GM12878 (cell line): Measurements from ENCODE around the gene ALX4. TPM values are rescaled to one million over a fixed set of nuclear protein-coding genes. Genes with fewer than 3 reads are reported as not detected.

Experiments
- ATAC-seq: fragments of 200-7000 bp; cut with Tn5 transposase; 3 replicates; pipeline ENCODE4 v1.9.1; 2020; ENCODE audit warnings: mild to moderate bottlenecking, moderate library complexity
- BruUV-seq: library from RNA; stranded (reverse); fragments of 400-500 nt; replicated peaks from 2 replicates; lab custom pipeline; 2021; lab: Mats Ljungman, UMichigan
- CTCF ChIA-PET: fragments of 300-600 bp; sonication (Branson Sonifier 250); formaldehyde crosslinking; extraction: SDS; loops from one replicate; lab custom pipeline; 2021; ENCODE audit warnings: inconsistent platforms; lab: Yijun Ruan, JAX
- POLR2A ChIA-PET: fragments of 350-600 bp; formaldehyde crosslinking; extraction: SDS; loops from one replicate; lab custom pipeline; 2021; ENCODE audit warnings: inconsistent platforms; lab: Charles Lee
- RAD21 ChIA-PET: fragments of 300-600 bp; sonication (Branson Sonifier 250); formaldehyde crosslinking; loops from one replicate; lab custom pipeline; 2023; ENCODE audit warnings: antibody characterized with exemption; ENCODE audit not compliant: unreplicated experiment; lab: Charles Lee
- SMC1A ChIA-PET: fragments of 300-600 bp; sonication (Branson Sonifier 250); formaldehyde crosslinking; loops from one replicate; lab custom pipeline; 2023; ENCODE audit not compliant: unreplicated experiment, uncharacterized antibody; lab: Charles Lee
- DNase-seq: peaks from one replicate; pipeline ENCODE4 v3.0.0-alpha.2; 2011; ENCODE audit warnings: low read depth, low spot score
- FAIRE-seq: peaks from 3 replicates; lab custom pipeline; 2011; peaks lifted over from hg19 to GRCh38; lab: Jason Lieb, UNC
- H2AFZ ChIP-seq: 2 replicates; pipeline ENCODE4 v1.6.0; 2011; ENCODE audit warnings: low read depth, low read length, control low read depth; ENCODE audit not compliant: control insufficient read depth
- H3K27ac ChIP-seq: 2 replicates; pipeline ENCODE4 v1.5.1; 2011; ENCODE audit warnings: control low read depth; ENCODE audit not compliant: control insufficient read depth, insufficient read depth
- H3K27me3 ChIP-seq, 2 experiments: replicated peaks in 1 of 2; 2 replicates each; pipeline versions ENCODE4 v1.6.0 to v1.6.1; 2011; ENCODE audit warnings: low read length in 1 of 2; ENCODE audit not compliant: control insufficient read depth in 2 of 2, insufficient read depth in 2 of 2
- H3K36me3 ChIP-seq, 2 experiments: 2 replicates each; pipeline ENCODE4 v1.5.1; 2011; ENCODE audit warnings: low read length in 1 of 2; ENCODE audit not compliant: control insufficient read depth in 2 of 2, insufficient read depth in 2 of 2
- H3K4me1 ChIP-seq: 2 replicates; pipeline ENCODE4 v1.6.1; 2011; ENCODE audit warnings: mild to moderate bottlenecking, low read length, moderate library complexity, mixed read lengths; ENCODE audit not compliant: control insufficient read depth, insufficient read depth
- H3K4me2 ChIP-seq: 2 replicates; pipeline ENCODE4 v1.6.0; 2011; ENCODE audit warnings: control low read depth; ENCODE audit not compliant: control insufficient read depth, insufficient read depth
- H3K4me3 ChIP-seq: fragments of 200-600 bp; sonication (generic); 2 replicates; pipeline ENCODE4 v1.5.1; 2016
- H3K79me2 ChIP-seq: 2 replicates; pipeline ENCODE4 v1.6.0; 2011; ENCODE audit warnings: low read length; ENCODE audit not compliant: control insufficient read depth, insufficient read depth
- H3K9ac ChIP-seq: 2 replicates; pipeline ENCODE4 v1.8.0; 2011; ENCODE audit warnings: low read length, control low read depth, mixed read lengths; ENCODE audit not compliant: control insufficient read depth, insufficient read depth
- H3K9me3 ChIP-seq: replicated peaks from 3 replicates; pipeline ENCODE4 v1.5.1; 2011; ENCODE audit warnings: mild to moderate bottlenecking, low read length; ENCODE audit not compliant: control insufficient read depth, insufficient read depth
- H4K20me1 ChIP-seq: 2 replicates; pipeline ENCODE4 v1.6.0; 2011; ENCODE audit not compliant: control insufficient read depth, insufficient read depth
- BCL3 ChIP-seq: IDR thresholded peaks from 2 replicates; pipeline ENCODE4 v1.6.1; 2011; ENCODE audit warnings: borderline replicate concordance, low read depth, mild to moderate bottlenecking, moderate library complexity, low read length; ENCODE audit not compliant: insufficient read depth, poor library complexity, severe bottlenecking
- CREM ChIP-seq: IDR thresholded peaks from 2 replicates; pipeline ENCODE4 v1.6.1; 2014; ENCODE audit warnings: antibody characterized with exemption, low read depth
- EED ChIP-seq: sonication (generic); IDR thresholded peaks from 2 replicates; pipeline ENCODE4 v1.6.1; 2016; ENCODE audit warnings: antibody characterized with exemption, low read depth
- ESRRA ChIP-seq: IDR thresholded peaks from 2 replicates; pipeline ENCODE4 v1.6.1; 2012; ENCODE audit warnings: mild to moderate bottlenecking, low read length, improper control_type of control experiment
- HDAC2 ChIP-seq: fragments of 200-600 bp; sonication (generic); IDR thresholded peaks from 2 replicates; pipeline ENCODE4 v1.6.1; 2017
- IRF3 ChIP-seq: fragments of 450-650 bp; IDR thresholded peaks from 2 replicates; pipeline ENCODE4 v1.6.1; 2014; ENCODE audit warnings: mild to moderate bottlenecking
- SIN3A ChIP-seq: IDR thresholded peaks from 2 replicates; pipeline ENCODE4 v1.6.1; 2012; ENCODE audit warnings: low read depth, low read length, improper control_type of control experiment
- SREBF2 ChIP-seq: IDR thresholded peaks from 2 replicates; pipeline ENCODE4 v1.6.1; 2012; ENCODE audit warnings: mild to moderate bottlenecking, low read length
- TAF1 ChIP-seq: IDR thresholded peaks from 2 replicates; pipeline ENCODE4 v1.6.1; 2011; ENCODE audit warnings: mild to moderate bottlenecking, low read depth, low read length, borderline replicate concordance
- TCF7 ChIP-seq: IDR thresholded peaks from 2 replicates; pipeline ENCODE4 v1.6.1; 2014; ENCODE audit warnings: antibody characterized with exemption, borderline replicate concordance
- YY1 ChIP-seq: IDR thresholded peaks from 2 replicates; pipeline ENCODE4 v1.6.1; 2011; ENCODE audit warnings: low read depth, mild to moderate bottlenecking, low read length
- WGBS: methylation state at CpG from one replicate; pipeline ENCODE4 v1.1.6; 2016; ENCODE audit warnings: low lambda C conversion rate; ENCODE audit not compliant: insufficient replicate concordance, insufficient coverage; ENCODE audit errors: missing lambda C conversion rate; 5-methylcytosine and 5-hydroxymethylcytosine counted together
- in situ Hi-C: fragments of 300-500 bp; cut with MboI; formaldehyde crosslinking; loops from 9 replicates; pipeline ENCODE4 v1.14.3; 2018; ENCODE audit warnings: mixed read lengths
- intact Hi-C: fragments of 100-400 bp; cut with micrococcal nuclease; formaldehyde crosslinking; loops from one replicate; pipeline ENCODE4 v1.14.2; 2022; ENCODE audit not compliant: unreplicated experiment
- polyA plus RNA-seq, 11 experiments: library from polyadenylated mRNA; depleted of rRNA in 4 of 11; unstranded in 6 of 11; stranded (reverse) in 5 of 11; fragments of >200 nt; fragmentation: Nextera tagmentation in 4 of 11; fragmentation: Illumina TruSeq in 1 of 11; extraction: Ambion mirVana in 4 of 11; extraction: Trizol in 1 of 11; gene quantifications; 1 replicate in 1 of 11; 2 replicates in 10 of 11; pipeline versions ENCODE4 v1.2.1 to v1.2.3, GENCODE V29; 2011 to 2016; ENCODE audit warnings: inconsistent platforms in 2 of 11, missing spikeins in 2 of 11, low read depth in 1 of 11
- total RNA-seq, 4 experiments: library from RNA; depleted of rRNA in 3 of 4; stranded (reverse); fragments of >200 nt in 3 of 4; fragmentation: Illumina TruSeq in 1 of 4; extraction: Trizol in 1 of 4; gene quantifications; 2 replicates each; pipeline versions ENCODE4 v1.2.1 to v1.2.3, GENCODE V29; 2013 to 2021
- TF ChIP-seq, protein P1 (sequence below): fragments of 450-650 bp; IDR thresholded peaks from 2 replicates; pipeline ENCODE4 v1.6.1; 2016; ENCODE audit warnings: mild to moderate bottlenecking, moderate library complexity, borderline replicate concordance

The ALX4 gene
- total and polyA plus RNA-seq, 10 of the 15 experiments (the other 5 are each of a cell fraction or from before 2014, with no cell fraction given) = not detected

DNA sequence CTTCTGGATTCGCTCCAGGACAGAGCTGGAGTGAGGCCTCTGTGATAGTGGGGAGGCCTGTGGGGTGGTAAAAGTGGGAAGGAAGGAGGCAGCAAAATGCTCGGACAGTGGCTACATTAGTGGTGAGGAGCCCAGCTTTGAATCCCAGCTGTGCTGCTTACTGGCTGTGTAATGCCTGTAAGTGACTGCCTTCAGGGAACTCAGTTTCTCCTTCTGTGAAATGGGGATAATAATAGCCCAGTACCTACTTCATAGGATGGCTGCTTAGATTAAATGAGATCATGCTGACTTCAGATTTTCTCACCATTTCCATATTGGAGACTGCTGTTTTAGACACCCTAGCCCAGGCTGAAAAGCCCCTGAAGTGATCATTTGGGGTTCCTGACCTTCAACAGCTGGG is 8.4 kb upstream of the ALX4 start:
- in situ Hi-C loops = no loop called here
- H3K4me2 ChIP-seq = no peak overlapping the region
- POLR2A ChIA-PET = no interaction called here

More for the DNA sequence above, 8.4 kb upstream of the ALX4 start:
- ChIA-PET RAD21 (no interaction called here), SMC1A (no interaction called here), CTCF (interaction anchor here (0.9 kb wide), 1 partner anchor 135 kb away, joined by 3 read pairs; no protein-coding TSS in a partner anchor)
- H3K9me3 ChIP-seq = no peaks in the 10 kb centered on the region
- H3K4me3 ChIP-seq = no peak overlapping the region
- H3K36me3 ChIP-seq = no peaks in the 10 kb centered on the region
- H2AFZ ChIP-seq = no peak overlapping the region
- no peaks in the 10 kb centered on the region for H4K20me1 ChIP-seq
- no peak overlapping the region for H3K9ac ChIP-seq
- DNase-seq (no peak), ATAC-seq (no peak), FAIRE-seq (no peak)
- H3K79me2 ChIP-seq = no peaks in the 10 kb centered on the region
- no TSS peak for BruUV-seq
- 0% methylated on average over 2 of the region's 2 CpGs for WGBS
- no peak for TF ChIP-seq CREM
- TF ChIP-seq, protein P1, sequence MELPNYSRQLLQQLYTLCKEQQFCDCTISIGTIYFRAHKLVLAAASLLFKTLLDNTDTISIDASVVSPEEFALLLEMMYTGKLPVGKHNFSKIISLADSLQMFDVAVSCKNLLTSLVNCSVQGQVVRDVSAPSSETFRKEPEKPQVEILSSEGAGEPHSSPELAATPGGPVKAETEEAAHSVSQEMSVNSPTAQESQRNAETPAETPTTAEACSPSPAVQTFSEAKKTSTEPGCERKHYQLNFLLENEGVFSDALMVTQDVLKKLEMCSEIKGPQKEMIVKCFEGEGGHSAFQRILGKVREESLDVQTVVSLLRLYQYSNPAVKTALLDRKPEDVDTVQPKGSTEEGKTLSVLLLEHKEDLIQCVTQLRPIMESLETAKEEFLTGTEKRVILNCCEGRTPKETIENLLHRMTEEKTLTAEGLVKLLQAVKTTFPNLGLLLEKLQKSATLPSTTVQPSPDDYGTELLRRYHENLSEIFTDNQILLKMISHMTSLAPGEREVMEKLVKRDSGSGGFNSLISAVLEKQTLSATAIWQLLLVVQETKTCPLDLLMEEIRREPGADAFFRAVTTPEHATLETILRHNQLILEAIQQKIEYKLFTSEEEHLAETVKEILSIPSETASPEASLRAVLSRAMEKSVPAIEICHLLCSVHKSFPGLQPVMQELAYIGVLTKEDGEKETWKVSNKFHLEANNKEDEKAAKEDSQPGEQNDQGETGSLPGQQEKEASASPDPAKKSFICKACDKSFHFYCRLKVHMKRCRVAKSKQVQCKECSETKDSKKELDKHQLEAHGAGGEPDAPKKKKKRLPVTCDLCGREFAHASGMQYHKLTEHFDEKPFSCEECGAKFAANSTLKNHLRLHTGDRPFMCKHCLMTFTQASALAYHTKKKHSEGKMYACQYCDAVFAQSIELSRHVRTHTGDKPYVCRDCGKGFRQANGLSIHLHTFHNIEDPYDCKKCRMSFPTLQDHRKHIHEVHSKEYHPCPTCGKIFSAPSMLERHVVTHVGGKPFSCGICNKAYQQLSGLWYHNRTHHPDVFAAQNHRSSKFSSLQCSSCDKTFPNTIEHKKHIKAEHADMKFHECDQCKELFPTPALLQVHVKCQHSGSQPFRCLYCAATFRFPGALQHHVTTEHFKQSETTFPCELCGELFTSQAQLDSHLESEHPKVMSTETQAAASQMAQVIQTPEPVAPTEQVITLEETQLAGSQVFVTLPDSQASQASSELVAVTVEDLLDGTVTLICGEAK = no peak
- TF ChIP-seq YY1 = no peak
- TF ChIP-seq BCL3 = no peak
- no peak for TF ChIP-seq SREBF2
- no peak for TF ChIP-seq TAF1
- no peak for TF ChIP-seq ESRRA
- no peak for TF ChIP-seq SIN3A
- no peak for TF ChIP-seq TCF7
- no peak for TF ChIP-seq EED
- TF ChIP-seq IRF3 = no peak
- TF ChIP-seq HDAC2 = no peak
- H3K27ac ChIP-seq = no peak overlapping the region
- peaks cover 22 to 45% of the 10 kb centered on the region in 2 experiments for H3K27me3 ChIP-seq
- no peaks in the 10 kb centered on the region for H3K4me1 ChIP-seq
- intact Hi-C loops = no loop called here
